Cerebellar nuclear complex (tissue), 1 donor: Measurements from ENCODE around the gene ITFG1.
"Not testable (repeated sequence)": the region's sequence is repeated elsewhere in the genome, so short reads cannot be mapped to it uniquely, and the experiment has no call there.

Experiments
- DNase-seq, 2 experiments: peaks; one replicate each; lab custom pipeline; 2025; lab: John Stamatoyannopoulos, UW

Gene ITFG1

DNA sequence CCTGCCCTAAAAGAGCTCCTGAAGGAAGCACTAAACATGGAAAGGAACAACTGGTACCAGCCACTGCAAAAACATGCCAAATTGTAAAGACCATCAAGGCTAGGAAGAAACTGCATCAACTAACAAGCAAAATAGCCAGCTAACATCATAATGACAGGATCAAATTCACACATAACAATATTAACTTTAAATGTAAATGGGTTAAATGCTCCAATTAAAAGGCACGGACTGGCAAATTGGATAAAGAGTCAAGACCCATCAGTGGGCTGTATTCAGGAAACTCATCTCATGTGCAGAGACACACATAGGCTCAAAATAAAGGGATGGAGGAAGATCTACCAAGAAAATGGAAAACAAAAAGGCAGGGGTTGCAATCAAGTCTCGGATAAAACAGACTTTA is 136.6 kb downstream of the ITFG1 start:
- not testable (repeated sequence) for DNase-seq

DNA sequence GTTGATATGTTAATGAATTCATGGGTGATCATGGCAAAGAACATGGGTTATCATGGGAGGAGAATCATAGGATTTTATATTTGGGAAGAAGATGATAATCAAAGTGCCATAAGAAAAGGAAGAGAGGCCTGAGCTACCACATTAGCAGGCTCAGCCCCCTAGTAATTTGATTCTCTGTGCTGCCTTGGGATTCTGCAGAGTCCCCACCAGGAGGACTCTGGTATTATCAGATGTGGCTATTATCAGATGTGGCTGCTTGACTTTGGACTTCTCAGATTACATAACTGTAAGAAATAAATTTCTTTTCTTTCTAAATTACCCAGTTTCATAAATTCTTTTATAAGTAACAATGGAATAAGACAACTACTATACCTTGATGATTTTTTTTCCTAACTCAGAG is 137.6 kb downstream of the ITFG1 start:
- no peak for DNase-seq

DNA sequence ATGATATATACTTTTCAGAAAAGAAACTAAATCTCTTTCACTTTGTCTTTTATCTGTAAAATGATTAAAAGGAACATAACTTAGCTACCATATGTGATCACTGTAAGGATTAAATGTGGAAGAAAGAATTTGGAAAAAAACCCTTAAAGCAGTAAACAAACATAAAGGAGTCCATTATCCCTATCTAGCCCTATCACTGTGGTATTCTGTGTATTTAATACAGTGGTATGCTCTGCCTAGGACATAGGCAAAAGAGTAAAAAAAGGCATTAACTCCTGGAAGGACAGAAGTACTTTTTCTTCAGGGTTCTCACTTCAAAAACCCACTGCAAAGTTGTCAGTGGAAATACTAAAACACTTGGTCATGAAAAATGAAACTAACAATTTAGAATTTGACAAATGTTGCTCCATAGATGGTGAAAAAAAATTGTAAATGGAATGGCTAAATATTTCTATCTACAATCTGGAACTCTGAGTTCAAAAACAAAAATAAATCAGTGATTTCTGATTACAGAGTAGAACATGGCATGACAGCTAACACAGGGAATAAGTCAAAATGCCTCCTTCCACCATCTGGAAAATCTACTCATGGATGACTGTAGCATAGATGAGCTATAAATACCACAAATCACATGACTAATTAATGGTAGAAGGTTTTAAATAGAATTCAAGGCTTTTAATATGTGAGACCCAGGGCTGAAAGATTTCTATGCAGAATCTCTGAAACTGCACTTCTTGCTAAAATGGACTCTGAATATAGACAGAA is 140.1 kb downstream of the ITFG1 start:
- no peak for DNase-seq

DNA sequence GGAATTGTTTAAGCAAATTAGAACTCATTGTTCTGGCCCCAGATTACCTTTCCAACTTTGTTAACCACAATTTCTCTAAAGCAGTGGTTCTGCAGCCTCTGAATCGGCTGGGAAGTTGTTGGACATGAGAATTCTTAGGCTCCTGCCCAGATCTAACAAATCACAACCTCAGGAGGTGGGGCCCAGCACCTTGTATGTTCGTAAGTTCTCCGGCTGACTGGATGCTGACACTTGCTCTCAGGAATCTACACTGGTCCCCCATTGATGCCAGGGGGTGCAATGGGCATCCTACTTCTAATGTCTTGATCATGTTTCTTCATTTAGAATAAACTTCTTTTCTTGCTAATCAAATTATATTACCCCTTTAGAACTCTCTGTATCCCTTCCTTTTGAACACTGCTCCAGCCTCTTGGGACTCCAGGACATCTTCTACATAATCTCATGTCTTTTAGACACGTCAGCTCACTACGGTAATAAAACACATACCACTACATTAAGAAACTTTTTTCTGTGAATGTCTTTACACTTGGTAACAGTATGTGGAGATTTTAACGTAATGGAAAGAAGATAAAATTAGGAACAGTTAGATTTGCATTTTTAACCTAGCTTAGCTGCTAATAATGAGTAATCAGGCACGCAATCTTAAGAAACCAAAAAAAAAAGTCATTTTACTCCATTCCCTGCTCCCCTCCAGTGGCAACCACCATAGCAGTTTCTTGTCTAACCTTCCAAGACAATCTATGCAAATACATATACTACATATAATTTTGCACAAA is 143.2 kb downstream of the ITFG1 start:
- DNase-seq, result no peak

DNA sequence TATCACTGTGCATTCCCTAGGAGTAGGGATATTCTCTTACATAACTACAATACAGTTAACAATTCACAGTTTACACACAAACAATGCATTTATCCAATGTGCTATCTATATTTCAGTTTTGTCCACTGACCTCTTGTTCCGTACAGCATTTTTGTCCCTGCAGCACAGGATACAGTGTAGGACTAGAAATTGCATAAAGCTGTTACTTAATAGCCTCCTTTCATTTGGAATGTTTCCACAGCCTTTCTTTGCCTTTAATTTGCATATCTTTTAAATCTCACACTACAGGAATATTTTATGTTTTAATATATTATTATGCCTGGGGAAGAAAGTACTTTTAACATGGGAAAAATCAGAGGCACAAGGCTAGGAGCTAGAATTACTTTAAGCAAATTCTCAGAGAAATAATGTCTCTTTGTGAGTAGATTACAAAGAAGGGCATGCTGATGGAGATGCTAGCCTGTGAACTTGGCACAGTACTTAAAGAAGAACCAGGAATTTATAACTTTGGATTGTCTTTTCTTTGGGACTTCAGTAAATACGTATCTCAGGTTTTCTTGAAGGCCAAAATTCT is 144.3 kb downstream of the ITFG1 start:
- no peak for DNase-seq

DNA sequence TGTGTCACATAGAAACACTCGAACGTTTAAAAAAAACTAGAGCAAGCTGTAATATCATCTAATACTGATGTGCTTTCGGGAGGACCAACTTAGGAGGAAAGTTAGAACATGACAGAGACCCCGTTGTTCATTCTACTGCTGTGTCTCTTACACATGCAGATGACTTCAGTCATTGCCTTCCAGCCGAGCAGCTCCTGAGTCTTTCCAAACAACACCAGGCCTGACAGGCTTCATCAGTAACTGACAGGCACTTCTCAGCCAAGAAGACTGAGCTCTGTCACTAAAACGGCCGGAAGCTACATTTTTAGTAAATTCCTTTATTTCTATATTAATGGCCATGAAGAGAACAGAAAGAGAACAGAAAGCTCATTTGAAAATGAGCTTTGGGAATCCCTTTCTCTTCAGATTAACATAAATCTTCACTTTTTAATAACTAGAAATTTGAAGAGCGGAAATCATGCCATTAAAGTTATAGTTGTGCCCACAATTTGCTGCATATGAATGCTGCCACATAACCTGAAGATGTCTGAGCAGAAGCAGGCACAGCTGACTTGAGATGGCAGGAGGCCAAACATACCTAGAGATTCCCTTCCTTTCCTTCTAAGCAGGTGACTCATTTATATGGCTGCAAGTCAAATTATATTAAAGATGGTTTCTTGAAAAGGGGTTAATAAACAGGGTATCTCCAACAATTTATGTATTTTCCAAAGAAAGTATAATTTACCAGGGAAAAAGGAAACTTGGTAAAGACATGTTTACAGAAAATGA is 148.9 kb downstream of the ITFG1 start:
- peak in 1 of 2 experiments; percentile 0 for DNase-seq

DNA sequence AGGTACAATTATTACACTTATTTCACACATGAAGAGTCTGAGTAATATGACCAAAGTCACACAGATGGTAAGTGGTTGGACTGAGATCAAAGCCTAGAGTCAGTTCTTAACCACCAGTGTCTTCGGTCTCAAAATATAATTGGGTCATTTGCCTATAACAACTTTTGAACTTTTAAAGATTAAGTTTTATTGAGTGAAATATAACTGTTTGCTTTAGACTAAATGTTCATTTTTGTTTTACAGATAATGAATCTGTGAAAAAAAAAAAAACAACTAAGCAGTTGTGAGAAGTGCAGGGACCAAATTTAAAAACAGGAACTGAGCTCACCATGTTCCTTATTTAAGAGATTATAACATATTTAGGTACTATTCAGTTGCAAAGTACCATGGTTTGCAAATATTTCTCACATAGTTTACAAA is 150.1 kb downstream of the ITFG1 start:
- DNase-seq, result no peak

DNA sequence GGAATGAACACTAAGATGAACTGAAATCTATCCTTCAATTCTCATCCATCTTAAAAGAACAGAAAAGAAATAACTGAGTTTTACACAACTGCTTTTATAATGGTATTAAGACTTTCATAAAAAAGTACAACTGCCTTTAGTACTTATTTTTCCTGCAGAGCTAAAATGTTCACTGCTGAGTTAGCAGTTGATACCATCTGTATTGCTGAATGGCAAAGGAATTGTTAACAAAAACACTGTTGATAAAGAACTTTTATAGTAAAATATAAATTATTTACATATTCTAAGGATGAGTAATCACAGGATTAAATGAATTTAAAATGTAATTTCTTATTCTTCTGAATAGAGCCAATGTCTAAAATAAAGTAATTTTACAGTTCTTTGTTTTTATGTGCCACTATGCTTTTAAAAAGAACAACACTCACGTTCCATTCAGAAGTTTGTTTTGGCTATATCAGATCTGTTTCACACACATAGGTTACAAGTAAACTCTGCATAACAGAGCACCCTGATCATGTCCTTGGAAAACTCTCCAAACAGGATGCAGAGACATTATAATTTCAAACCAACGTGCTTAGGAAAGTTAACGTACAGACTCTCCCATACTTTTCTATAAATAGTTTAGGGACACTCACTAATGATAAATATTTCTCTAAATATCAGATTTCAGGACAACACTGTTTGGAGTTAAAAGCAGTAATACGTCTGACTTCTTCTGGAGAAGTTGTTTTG is 151.1 kb downstream of the ITFG1 start:
- DNase-seq, result no peak

DNA sequence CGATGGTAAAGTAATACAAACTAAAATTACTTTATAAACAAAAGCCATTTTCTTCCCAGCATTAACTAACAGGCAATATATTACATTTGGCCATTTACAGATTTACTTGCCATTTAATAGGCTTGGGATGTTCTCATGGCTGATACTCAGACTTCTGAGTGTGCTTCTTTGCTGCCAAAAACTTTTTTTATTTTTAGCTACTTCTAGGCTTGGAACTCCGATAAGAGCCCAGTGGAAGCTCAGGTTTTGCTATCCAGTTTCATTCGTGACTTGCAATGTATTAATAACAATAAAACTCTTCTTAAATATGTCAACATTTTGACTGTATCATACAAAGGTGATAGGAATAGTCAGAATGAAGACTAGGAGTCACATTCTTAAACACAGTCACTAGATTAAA is 152.3 kb downstream of the ITFG1 start:
- no peak for DNase-seq

DNA sequence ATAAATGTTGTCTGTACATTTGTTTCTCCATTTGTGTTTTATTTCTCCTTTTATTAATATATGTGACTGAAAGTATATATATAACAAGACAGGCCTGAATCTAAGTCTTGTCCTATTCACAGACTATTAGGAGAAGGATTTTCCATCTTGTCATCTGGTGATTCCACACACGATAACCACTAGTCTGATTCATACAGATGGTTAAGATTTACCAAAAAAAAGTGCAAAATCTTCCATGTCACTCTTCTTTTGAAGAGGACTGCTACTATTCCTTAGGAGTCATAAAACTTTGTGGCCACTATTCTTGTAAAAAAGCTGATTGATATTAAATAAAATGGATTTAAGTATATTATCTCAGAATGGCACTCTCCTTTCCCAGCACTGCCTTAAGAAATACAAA is 156.3 kb downstream of the ITFG1 start:
- DNase-seq, result no peak

DNA sequence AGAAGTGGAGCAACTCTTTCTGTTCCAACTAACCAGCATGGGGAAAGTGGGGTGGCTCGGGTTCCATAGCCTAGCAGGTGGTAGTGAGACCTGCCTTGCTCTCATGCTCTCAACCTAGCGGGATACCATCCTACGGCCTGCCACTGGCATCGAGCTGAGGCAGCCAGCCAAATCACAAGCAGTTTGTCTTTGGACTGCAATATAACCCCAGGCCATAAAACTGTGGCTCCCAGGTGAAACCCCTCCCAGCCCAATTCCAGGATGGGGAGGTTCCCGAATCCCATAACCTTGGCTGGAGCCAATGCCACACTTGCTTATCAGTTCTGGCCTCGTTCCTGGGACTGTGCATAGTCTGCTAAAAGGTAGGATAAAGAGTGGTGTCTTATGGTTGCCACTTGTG is 161.3 kb downstream of the ITFG1 start:
- DNase-seq, result no peak

DNA sequence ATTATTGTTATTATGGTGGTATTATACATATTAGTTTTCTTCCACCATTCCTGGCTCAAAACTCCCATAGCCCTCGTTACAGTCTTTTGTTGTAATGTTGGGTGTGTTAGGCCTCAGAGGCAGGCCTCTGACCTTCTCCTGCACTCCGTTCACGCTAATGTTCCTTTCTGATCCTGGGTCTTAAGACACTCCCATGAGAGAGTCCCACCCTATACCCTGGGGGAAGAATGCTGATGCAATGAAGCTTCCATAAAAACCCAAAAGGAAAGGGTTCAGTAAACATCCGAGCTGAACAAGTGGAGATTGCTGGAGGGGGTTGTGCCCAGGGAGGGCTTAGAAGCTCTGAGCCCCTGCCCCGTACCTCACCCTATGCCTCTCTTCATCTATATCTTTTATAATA is 175.9 kb downstream of the ITFG1 start:
- DNase-seq, result no peak

DNA sequence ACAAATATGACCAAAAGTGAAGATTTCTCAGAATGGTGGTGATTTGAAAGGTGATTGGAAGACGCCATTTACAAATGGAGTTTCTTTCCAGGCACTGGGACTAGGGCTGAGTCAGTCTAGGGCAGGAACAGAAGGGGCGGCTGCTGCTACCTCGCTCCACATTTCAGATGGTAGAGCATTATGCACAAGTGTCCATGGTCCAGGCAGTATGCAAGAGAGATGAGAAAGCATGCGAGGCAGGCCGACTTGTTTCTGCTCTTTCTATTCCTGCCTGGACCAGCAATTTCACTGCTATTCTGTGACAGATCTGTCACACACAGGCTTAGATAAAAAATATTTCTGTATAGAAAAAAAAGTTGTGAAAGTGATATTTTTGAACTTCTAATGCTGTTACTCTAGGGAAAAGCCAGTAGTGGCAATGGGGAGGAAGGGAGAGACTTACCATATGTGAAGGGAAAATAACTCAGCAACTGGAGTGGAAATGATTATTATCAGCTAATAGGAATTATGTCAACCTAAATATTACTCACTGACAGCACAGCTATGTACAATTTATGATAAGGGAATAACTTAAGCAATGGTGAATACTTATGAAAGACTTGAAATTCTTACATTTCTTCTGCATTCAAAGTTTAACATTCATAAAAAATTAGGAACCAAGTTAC is 182.4 kb downstream of the ITFG1 start:
- DNase-seq, result no peak

DNA sequence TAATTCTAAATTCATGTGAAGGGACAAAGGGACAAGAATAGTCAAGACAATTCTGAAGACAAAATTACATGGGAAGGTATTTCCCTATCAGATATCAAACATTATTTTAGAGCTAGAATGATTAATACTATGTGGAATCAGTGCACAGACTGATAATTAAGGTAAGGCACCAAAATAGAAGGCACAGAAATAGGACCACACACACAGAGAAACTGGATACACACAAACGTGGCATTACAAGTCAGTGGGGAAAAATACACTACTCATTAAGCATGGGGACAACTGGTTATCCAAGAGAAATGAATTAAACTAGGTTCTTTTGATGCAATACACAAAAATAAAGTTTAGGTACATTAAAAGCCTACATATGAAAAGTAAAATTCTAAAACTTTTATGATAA is 184.3 kb downstream of the ITFG1 start:
- DNase-seq, result no peak

DNA sequence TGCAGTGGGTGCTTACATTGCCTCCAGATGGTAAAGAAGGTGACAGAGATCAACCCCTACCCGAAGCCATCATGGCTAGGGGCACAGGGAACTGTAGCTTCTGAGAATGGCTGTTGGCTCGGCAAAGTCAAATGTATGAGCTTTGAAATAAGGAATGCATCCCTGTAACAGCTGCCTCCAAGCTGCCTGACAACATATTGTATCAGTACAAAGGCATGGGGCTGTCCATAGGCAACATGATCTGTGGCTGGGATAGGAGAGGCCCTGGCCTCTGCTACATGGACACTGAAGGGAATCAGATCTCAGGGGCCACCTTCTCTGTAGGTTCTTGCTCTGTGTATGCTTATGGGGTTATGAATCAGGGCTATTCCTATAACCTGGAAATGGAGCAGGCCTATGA is 197.9 kb downstream of the ITFG1 start:
- DNase-seq, result no peak

DNA sequence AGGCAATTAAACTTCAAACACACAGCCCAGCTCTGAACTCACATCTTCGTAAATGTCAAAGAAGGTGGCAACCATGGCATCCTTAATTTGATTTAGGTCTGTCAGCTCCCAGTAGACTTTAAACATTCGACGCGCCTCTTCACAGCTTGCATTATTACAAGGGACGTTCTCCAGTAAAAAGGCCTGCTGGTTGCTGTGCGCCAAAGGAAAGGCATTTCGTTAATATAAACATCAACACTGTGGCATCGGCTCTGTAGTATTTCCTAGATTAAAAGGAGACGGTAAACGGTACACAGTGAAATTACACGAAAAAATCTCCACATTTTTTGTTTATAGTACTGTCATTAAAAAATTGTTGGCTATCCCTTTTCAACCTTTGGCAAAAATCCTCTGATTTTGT is 200.4 kb downstream of the ITFG1 start:
- no peak for DNase-seq

DNA sequence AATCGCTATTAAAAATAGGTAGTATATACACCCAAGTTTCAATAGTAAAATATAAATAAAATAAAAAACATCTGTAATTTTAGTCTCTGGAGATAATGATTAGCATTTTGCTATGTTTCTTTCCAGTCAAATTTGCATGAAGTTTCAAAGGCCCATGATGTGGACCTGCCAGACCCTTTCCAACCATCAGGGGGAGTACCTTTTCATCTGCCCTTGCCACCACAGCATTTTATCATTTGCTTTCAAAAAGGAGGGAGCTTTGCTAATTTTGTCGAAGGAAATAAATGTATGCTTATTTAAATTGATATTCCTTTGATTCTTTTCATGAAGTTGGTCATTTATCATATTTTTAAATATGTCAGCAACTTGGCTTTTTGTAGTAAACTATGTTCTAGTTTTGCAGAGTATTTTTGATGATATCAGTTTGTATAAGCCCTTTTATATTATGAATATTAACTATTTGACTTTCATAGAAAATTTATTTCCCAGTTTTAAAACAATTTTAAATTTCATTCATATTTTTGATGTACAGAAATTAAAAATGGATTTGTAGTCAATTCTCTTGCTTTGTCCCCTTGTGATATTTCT is 201.9 kb downstream of the ITFG1 start:
- DNase-seq, result no peak

DNA sequence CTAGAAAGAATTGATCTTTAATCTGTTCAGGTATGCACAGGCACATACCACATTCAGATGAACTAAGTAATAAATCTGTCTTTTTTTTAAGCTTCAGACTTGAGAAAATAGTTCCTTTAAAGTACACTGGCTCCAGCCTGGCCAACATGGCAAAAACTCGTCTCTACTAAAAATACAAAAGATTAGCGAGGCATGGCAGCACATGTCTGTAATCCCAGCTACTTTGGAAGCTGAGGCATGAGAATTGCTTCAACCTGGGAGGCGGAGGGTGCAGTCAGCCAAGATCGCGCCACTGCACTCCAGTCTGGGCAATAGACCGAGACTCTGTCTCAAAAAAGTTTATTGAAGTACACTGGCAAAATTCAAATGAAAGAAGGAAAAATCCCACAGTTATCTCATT is 206.1 kb downstream of the ITFG1 start:
- DNase-seq, result no peak

DNA sequence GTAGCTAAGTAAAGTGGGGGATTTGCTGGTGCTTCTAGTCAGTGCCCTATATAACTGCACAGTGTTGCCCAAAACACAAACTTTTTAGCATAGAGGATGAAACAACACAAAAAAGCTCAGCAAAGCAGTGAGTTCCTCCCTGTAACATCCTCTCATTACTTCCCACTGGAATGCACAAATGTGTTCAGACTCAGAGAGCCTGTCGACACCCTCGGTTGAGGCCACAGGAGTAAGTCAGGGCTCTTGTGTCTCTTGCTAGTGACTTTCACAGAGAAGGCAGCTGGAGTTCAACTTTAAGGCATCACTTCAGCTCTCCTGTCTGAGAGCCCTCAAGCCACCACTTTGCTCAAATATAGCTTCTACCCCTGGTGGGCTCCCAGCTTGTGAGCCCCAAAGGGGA is 209.9 kb downstream of the ITFG1 start:
- DNase-seq, result no peak

DNA sequence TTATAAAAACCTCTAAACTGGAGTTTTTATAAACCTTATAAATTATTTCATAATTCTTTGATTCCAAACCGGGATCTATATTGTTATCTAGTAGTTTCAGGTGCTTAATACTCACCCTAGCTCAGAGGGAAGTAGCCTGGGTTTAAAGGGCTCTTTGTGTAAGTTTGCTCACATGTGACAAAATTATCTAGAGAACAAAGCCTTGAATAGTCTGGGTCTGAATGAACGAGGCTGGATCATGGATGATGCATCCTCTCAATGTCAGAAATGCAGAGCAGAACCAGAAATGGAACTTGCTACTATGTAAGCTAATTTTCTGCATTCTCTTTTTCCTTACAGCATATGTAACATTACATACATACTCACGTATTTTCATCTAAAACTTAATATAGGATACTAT is 213.2 kb downstream of the ITFG1 start:
- no peak for DNase-seq

DNA sequence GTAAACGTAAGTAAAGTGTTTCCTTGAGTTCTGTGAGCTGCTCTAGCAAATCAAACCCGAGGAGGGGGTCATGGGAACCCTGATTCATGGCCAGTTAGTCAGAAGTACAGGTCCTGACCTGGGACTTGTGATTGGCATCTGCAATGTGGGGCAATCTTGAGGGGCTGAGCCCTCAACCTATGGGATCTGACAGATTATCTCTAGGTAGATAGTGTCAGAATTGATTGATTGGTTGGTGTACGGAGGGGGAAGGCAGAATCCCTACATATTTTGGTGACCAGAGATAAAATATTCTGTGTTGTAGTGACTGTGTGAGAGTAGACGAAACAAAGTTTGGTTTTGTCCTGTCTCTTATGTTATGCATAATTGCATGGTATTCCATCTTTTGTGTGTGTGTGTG is 216.7 kb downstream of the ITFG1 start:
- no peak for DNase-seq
